ENCODE data around the gene COL6A6.

- TF ChIP-seq EZH2 (IDR thresholded peaks at IDR 0.05; ENCODE audit: insufficient read depth, poor library complexity, severe bottlenecking) (no peak), EZH2phosphoT487 (IDR thresholded peaks at IDR 0.05; ENCODE audit: insufficient read depth, low read depth) (no peak)
Measured at GRCh38 chr3:130473416-130473815, 43.6 kb upstream of the COL6A6 start.

All from GM23248 (cell line).